GM21526 (cell line): Measurements from ENCODE around the gene CDX2.
"Not testable (repeated sequence)": the region's sequence is repeated elsewhere in the genome, so short reads cannot be mapped to it uniquely, and the experiment has no call there.

Experiments used
- ATAC-seq: cut with Tn5 transposase; IDR thresholded peaks from one replicate; pipeline ENCODE4 v1.9.1; 2021; ENCODE audit warnings: moderate library complexity; ENCODE audit not compliant: unreplicated experiment, low FRiP score

Gene CDX2, protein sequence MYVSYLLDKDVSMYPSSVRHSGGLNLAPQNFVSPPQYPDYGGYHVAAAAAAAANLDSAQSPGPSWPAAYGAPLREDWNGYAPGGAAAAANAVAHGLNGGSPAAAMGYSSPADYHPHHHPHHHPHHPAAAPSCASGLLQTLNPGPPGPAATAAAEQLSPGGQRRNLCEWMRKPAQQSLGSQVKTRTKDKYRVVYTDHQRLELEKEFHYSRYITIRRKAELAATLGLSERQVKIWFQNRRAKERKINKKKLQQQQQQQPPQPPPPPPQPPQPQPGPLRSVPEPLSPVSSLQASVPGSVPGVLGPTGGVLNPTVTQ

DNA sequence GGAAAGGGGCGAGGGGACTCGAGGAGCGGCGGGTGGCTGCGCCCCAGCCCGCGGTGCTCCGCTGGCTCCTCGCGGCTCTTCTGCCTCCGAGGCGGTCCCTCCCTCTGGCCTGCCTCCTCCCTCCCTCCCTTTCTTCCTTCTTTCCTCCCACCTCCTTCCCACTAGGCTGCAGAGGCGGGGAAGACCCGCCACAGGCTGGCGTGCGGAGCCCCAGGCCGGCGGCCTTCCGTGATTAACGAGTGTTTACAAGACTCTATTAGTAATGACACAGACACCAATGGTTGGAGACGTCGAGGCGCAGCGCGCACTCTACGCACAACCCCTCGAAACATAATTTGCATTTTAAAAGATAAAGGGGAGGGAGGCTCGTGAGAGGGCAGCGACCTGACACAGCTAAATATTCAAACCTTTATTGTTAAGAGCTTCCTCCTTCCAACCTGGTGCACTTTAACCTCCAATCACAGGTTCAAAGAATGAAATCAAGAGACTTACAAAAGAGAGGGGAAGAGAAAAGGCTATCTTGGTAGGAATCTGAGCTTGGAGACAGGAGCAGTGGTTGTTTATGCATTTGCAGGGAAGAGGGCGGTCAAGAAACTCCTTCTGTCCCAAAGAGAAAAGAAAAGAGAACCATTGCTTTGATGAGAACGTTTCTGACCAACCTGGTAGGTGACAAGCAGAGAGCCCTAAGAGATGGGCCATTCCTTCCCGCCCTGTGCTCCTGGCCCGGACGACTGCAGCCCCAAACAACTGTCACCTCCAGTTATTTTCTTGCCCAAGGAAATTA lies at the start of gene CDX2:
Gene CDX2 (minus strand): TSS at position 234 of the 784 bp plus-strand sequence. CDS start 309 bp downstream, outside the sequence.
- no peak for ATAC-seq

DNA sequence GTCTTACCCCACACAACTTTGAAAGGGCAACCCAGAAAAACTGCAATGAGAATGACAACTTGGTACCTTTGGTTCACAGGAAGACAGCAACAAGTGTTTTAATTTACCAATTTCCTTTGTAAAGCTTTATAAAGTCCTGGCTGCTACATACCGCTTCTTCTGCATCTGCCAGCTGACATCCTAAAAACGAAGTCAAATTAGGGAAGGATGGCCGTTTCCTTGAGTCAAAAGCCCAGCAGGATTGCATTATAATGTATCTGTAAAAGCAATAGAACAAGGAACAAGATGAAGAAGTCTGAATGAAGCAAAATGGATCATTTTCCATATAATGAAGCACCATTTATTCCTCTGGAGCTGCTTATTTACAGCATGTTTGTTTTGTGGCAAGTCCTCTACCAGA lies 45.2 kb upstream of the CDX2 start:
- ATAC-seq: no peak

DNA sequence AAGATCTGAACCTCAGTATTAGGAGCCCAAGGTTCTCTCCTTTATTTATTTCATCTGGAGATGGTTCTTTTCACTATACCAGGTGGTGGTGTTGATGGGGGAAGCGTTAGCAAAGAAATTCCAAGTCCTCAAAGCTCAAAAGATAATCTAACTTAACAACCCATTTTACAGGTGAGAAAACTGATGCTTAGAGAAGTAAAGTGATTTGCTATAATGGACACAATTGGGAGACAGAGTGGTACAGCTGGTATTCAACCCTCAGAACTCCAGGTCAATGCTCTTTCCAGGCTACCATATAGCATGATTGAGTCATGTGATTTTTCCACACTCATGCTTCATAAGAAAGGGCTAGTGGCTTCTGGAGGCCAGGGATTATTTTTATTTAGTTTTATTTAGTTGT lies 44.4 kb upstream of the CDX2 start:
- ATAC-seq: no peak

DNA sequence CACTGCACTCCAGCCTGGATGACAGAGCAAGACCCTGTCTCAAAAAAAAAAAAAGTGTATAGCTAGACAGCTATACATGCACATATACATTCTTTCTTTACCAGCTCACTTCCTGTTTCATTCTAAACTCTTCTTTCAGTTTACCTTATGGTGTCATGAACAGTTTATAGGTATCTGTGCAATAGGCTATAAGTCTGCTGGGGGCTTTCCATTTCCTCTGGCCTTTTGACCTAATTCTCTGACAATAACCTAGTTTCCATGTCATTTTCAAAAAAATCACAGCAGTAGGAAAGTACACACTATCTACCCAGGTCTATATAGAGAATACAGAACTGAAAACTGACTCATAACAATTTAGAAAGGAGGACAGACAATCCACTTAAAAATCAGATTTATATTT lies 43.8 kb upstream of the CDX2 start:
- peak; percentile 91 for ATAC-seq

DNA sequence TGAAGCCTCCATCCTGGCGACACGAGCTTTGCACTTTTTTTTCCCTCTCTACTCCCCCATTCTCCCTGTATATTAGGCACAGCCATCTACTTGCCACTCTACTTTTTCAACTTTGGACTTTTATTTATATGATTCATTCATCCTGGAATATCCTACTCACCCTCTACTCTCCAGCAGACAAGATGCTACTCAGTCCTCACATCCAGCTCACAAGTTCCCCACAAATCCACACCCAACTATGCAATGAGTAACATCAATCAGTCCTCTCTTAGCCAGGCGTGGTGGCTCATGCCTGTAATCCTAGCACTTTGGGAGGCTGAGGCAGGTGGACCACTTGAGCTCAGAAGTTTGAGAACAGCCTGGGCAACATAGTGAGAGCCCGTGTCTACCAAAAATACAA lies 43.3 kb upstream of the CDX2 start:
- ATAC-seq: no peak

DNA sequence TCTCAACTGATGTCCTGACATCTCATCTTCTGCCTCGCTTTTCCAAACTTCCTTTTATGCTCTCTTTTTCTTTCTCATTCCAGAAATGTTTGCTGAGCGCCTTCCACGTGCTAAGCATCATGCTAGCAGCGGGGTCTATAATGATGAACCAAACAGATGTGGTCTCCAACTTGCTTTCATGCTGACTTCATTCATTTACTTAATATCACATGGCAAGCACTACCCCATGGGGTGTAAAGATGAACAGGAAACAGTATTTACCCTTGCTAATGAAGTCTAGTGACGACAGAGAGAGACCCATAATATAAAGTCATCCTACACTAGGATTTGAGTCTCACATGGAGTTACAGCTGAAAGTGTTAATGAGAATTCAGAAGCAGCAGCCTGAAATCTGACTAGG lies 40.9 kb upstream of the CDX2 start:
- no peak for ATAC-seq

DNA sequence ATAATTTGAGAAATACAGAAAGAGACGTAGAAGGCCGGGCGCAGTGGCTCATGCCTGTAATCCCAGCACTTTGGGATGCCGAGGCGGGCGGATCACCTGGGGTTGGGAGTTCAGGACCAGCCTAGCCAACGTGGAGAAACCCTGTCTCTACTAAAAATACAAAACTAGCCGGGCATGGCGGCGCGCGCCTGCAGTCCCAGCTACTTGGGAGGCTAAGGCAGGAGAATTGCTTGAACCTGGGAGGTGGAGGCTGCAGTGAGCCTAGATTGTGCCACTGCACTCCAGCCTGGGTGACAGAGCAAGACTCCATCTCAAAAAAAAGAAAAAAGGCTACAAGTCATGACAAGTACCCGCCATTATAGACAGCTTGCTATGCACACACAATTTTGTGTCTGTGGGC lies 35.9 kb upstream of the CDX2 start:
- not testable (repeated sequence) for ATAC-seq

DNA sequence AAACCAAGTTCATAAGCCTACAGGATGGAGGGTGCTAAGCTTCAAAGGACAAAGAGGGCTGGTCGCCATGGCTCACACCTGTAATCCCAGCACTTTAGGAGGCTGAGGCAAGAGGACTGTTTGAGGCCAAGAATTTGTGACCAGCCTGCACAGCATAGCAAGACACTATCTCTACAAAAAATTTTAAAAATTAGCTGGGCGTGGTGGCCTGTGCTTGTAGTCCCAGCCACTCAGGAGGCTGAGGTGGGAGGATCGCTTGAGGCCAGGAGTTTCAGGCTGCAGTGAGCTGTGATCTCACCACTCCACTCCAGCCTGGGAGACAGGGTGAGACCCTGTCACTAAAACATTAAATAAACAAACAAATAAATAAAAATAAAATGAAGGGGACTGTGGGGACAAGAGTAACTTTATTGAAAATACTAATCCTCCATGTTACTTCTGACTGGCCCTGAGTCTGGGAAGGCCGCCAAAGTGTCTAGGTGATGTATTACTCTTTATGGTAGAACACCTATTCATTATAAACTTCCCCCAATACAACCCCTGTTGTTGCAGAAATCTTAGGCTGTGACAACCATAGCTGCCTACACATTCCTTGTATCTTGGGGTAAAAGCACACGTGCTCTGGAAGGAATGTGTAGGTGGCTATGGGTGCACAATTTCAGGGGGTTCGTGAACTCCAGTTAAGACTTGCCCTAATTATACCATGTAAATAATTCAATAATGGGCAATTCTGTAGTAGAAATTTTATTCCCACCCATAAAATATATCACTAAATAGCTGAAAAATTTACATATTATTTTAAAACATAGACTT lies 34.0 kb upstream of the CDX2 start:
- no peak for ATAC-seq

DNA sequence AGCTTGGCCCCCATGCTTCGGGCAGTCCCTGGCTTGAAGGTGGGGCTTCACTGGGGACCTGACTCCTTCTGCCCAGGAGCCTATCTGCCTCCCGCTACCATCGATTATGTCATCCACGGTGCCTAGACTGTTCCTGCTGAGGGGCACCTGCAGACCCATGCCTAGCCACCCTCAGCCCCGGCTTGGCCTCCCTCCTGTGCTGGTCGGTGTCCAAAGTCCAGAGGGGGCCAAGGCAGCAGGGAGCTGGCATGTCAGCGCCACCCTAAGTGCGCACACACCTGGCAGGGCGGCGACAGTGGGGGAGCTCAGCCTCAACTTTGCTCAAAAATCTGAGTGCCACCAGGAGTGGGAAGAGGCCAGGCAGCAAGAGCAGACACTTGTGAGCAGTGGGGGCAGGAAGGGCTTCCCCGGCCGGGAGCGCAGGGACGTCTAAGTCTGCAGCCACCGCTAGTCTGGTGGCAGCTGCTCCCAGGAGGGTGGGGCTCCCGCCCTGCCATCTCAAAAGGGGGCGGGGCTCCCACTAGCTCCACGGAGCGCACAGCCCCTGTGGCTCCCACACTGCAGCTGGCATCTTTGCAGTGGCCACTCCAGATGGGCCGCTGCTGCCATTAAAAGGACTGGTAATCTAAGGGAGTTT lies 32.8 kb upstream of the CDX2 start:
- ATAC-seq: no peak

DNA sequence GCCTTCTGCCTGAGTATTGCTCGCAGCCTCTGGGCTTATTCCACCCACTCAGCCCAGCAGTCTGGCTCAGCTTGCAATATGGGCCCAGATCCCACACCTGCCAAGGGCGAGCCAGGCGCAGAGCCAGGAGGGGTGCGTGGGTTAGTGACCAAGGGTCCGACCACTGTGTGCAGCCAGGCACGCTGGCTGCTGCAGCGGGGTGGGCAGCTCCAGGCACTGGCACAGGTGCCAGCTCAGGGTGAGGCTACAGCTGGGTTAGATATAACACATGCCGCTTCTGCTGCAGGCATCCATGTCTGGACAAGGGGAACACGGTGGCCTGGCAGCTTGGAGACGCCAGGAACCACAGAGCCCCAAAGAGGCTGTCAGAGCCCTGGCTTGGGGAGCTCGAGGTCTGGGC lies 31.9 kb upstream of the CDX2 start:
- ATAC-seq: no peak

DNA sequence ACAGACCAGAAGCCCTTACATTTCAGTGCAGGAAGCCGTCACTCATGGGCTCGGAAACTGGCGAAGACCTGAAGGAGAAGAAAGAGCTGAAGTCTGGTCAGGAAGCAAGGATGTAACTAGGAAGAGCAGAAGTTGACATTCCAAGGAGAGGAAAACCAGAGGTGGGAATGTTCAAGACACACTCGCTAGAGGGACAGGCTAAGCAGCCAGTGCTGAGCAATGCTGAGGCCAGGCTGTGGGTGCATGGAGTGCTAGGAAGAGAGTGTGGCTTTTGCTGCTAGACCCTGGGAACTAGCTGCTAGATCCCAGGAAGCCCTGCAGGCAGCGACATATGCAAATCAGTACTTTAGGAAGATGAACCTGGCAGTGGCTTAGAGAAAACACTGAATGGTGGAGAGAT lies 31.5 kb upstream of the CDX2 start:
- ATAC-seq: no peak

DNA sequence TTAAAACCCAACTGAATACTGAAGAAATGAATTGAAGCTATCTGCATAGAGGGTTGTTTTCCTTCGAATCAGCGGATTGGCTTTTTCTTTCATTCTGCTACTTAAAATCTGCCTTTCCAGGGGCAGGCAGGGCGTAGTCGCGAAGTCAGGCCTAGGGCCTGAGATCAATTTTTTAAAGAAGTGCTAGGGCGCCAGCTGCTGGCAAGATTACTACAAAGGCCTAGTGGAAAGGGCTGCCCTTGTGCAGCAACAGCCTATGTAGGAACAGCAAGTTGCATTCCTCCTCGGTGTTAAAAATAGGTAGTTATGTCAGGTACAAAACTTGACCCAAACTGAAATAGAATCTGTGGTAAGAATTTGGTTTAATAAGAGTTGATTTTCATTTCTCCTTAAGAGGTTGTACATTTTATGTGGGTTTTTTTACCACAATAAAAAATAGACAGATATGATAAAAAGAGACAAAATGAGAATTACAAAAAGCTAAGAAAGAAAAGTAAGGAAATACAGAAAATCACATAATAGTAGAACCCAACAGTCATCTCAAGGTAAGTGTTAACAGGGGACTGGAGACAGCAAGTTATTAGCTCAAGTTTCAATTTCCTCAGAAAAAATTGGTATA lies 28.9 kb upstream of the CDX2 start:
- ATAC-seq: no peak

DNA sequence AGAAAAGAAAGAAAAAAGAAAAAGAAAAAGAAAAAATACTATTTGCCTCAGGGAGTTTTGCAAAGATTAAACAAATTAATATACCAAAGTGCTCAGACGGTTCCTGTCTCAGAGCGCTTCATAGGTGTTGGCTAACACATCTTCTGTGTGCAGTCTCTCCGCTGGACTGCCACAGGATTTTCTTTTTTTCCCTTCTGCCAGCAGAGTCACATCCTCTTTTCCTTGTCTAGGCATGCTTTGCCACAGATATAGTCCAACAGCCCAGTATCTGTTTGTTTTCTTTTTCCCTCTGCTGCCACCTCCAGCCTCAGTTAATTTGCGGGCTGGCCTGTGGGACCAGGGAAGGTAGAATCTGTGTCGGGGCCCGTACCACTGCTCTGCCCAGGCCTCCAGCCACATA lies 22.8 kb upstream of the CDX2 start:
- ATAC-seq: no peak

DNA sequence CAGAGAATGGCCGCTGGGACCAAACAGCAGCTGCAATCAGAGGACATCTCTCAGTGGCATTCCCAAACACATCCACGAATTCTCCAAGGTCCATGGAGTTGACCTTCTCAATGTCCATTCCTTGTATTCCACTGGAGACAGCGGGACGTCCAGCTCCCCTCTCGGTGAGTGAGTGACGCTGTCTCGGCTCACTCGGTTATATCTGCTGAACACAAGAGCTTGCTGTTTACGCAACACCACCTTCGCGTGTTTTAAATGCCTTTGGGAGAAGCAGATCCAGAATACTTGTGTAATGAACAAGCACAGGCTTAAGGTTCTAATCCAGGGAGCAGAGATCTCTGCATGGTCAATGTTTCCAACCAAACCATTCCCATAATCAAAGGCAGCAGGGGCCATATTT lies 19.4 kb upstream of the CDX2 start, which contains the start of gene URAD:
Gene URAD (minus strand): TSS at position 174 of the 400 bp plus-strand sequence. CDS start 56 bp downstream, at position 118.
- ATAC-seq: no peak

DNA sequence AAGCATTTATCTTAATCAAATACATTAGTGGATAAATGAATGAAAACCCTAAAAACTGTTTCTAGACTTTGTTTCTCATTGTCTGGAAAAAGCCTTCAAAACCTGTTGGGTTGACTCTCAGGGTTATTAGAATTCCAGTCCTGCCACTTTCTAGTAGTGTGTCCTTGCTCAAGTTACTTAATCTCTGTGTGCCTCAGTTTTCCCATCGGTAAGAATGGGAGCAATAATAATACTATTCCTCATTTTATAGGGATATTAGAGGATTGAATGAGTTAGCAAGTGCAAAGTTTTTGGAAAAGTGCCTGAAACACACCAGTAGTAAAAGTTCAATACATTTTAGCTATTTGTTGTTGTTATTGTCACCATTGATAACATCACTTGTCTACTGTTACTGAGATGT lies 16.5 kb upstream of the CDX2 start:
- ATAC-seq: no peak

DNA sequence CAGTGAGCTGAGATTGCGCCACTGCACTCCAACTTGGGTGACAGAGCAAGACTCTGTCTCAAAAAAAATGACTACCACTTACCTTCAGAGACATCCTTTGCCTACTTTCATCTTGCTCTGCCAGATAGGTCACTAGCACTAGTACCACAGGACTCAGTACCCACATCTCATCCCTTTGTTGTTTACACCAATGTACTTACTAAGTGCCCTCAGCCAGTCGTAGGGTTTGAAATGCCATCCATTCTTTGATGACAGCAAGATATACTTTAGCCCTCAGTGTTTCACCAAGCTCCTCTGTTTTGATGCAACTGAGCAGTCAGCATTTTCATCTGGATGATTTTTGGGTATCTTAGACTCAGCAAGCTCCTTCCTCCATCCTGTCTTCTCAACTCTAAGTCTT lies 13.2 kb upstream of the CDX2 start:
- no peak for ATAC-seq

DNA sequence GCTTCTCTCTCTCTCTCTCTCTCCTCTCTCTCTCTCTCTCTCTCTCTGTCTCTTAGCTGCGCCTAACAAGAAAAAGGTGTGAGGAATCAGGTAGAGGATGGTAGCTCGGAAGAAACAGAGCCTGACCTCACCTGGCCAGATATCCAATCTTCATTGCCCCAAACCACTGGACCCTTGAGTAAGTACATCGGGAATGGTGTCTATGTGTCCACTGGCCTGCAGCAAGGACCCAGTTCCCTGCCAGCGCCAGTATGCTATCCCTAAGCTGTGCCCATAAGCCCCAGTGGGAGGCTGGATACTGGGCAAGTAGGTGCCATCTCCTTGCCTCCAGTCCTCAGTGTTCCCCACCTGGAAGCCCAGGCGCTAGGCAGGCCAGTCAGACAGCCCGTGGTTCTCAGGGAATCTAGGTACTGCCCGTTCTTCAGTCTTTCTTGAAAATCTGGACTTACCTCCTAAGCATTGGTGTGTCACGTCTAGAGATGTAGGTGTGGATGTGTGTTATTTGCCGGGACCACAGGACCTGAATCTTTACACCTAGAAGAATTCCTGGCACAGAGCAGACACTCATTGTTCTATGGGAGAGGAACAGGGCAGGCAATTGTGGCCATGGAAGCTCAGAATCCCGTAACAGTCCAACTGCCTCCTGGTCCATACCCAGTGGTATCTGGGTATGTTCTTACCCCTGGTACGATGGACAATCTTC lies 12.0 kb upstream of the CDX2 start:
- no peak for ATAC-seq

DNA sequence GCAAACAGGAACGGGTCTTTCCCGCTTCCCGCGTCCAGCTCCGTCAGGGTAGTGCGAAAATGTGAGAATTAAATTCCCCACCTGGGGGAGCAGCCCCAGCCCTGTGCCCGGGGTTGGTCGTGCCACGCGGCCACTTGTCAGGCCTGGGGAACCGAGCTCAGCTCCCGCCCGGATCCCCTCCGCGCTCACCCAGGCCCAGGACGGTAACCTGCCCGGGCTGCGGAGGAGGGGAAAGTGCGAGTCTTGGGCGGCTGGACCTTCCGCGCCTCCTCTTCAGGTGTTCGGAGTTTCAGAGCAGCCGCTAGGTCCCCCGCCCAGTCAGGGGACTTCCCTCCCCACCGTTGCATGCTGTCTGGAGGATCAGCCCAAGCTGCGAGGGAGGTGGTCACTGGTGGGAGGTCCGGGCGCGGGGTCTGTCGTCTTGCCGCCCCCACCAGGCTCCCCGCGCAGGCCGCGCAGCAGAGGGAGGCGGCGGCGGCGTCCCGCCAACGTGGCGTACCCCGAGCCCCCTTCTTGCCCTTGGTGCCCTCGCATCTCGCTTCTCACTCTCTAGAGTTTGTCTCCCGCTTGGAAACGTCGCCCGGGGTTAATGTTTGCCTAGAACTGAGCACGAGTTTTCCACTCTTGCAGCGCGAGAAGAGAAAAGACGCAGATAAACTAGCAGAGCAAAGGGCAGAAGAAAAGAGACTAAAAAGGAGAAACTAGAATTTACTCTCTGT lies 11.3 kb upstream of the CDX2 start:
- ATAC-seq: no peak

DNA sequence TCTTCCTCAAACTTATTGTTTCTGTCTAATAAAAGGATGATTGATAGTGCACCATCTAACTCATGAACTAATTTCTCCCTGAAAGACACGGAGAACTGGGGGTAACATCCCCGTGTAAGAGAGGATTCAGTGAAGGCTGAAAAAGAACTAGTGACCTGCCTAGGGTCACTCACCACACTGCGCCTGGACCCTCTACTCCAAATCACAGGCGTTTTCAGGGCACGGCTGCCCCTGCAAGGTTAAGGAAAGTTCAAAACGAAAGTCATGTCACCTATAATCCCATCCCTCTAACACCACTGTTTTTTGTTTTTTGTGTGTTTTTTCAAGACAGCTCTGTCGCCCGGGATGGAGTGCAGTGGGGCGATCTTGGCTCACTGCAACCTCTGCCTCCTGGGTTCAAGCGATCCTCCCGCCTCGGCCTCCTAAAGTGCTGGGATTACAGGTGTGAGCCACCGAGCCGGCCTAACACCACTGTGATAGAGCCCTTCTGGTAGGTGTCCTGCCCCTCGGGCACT lies 10.7 kb upstream of the CDX2 start:
- no peak for ATAC-seq
